ES-I3 (cell line): Measurements from ENCODE around the gene PM20D1.

ENCODE experiments used
- H3K36me3 ChIP-seq: 2 replicates; pipeline ENCODE4 v1.6.1; 2013; ENCODE audit warnings: mild to moderate bottlenecking, low read length, control low read depth, moderate library complexity; ENCODE audit not compliant: insufficient read depth
- H3K4me1 ChIP-seq: 2 replicates; pipeline ENCODE4 v1.6.1; 2013; ENCODE audit warnings: mild to moderate bottlenecking, control low read depth, low read length; ENCODE audit not compliant: insufficient read depth
- H3K9ac ChIP-seq: 2 replicates; pipeline ENCODE4 v1.6.1; 2013; ENCODE audit warnings: low read depth, mild to moderate bottlenecking, low read length, moderate library complexity
- H3K9me3 ChIP-seq: 2 replicates; pipeline ENCODE4 v1.6.1; 2013; ENCODE audit warnings: mild to moderate bottlenecking, low read length, moderate library complexity; ENCODE audit not compliant: control insufficient read depth, insufficient read depth

Gene PM20D1

GRCh38 chr1:205805082-205805711, 44.7 kb downstream of the PM20D1 start:
- no peaks in the 10 kb centered on the region for H3K4me1 ChIP-seq
- no peaks in the 10 kb centered on the region for H3K9me3 ChIP-seq
- no peaks in the 10 kb centered on the region for H3K36me3 ChIP-seq
- no peak overlapping the region for H3K9ac ChIP-seq

- no peak overlapping the region for H3K9ac ChIP-seq
- H3K36me3 ChIP-seq = no peaks in the 10 kb centered on the region
- no peaks in the 10 kb centered on the region for H3K4me1 ChIP-seq
- H3K9me3 ChIP-seq = no peaks in the 10 kb centered on the region
These were observed 45.3 kb downstream of the PM20D1 start for GRCh38 chr1:205804605-205805004.

GRCh38 chr1:205803986-205804385, 45.9 kb downstream of the PM20D1 start:
- Histone ChIP-seq H3K4me1 (no peaks in the 10 kb centered on the region), H3K9ac (no peak overlapping the region), H3K9me3 (no peaks in the 10 kb centered on the region), H3K36me3 (no peaks in the 10 kb centered on the region)

GRCh38 chr1:205802060-205802459, 47.9 kb downstream of the PM20D1 start:
- Histone ChIP-seq H3K4me1 (no peaks in the 10 kb centered on the region), H3K9me3 (no peaks in the 10 kb centered on the region), H3K36me3 (peaks cover 9% of the 10 kb centered on the region; the same call in 1 of the 2 replicates), H3K9ac (no peak overlapping the region)

- H3K4me1 ChIP-seq = no peaks in the 10 kb centered on the region
- H3K9me3 ChIP-seq = no peaks in the 10 kb centered on the region
- no peak overlapping the region for H3K9ac ChIP-seq
- H3K36me3 ChIP-seq = peaks cover 13% of the 10 kb centered on the region; the same call in 1 of the 2 replicates
These were observed 48.8 kb downstream of the PM20D1 start for GRCh38 chr1:205800981-205801703.

- Histone ChIP-seq H3K36me3 (peaks cover 13% of the 10 kb centered on the region; the same call in 1 of the 2 replicates), H3K9me3 (no peaks in the 10 kb centered on the region), H3K9ac (no peak overlapping the region), H3K4me1 (no peaks in the 10 kb centered on the region)
These were observed 49.5 kb downstream of the PM20D1 start for GRCh38 chr1:205800427-205800826.

- H3K36me3 ChIP-seq = peaks cover 13% of the 10 kb centered on the region; the same call in 1 of the 2 replicates
- no peaks in the 10 kb centered on the region for H3K4me1 ChIP-seq
- H3K9me3 ChIP-seq = no peaks in the 10 kb centered on the region
- no peak overlapping the region for H3K9ac ChIP-seq
These were observed 51.4 kb downstream of the PM20D1 start for GRCh38 chr1:205798577-205798976.

- Histone ChIP-seq H3K9me3 (no peaks in the 10 kb centered on the region), H3K9ac (no peak overlapping the region), H3K36me3 (peaks cover 13% of the 10 kb centered on the region; the same call in 1 of the 2 replicates), H3K4me1 (0 out of 2 replicates have a peak, but pooled peaks cover 3% of the 10 kb centered on the region)
These were observed 52.8 kb downstream of the PM20D1 start for GRCh38 chr1:205797168-205797567.

- Histone ChIP-seq H3K9ac (no peak overlapping the region), H3K4me1 (0 out of 2 replicates have a peak, but pooled peaks cover 3% of the 10 kb centered on the region), H3K9me3 (no peaks in the 10 kb centered on the region), H3K36me3 (peaks cover 18% of the 10 kb centered on the region)
These were observed 55.8 kb downstream of the PM20D1 start for GRCh38 chr1:205794011-205794730.

GRCh38 chr1:205792961-205793673, 56.8 kb downstream of the PM20D1 start:
- peaks cover 15% of the 10 kb centered on the region for H3K36me3 ChIP-seq
- H3K9ac ChIP-seq = no peak overlapping the region
- H3K9me3 ChIP-seq = no peaks in the 10 kb centered on the region
- 0 out of 2 replicates have a peak, but pooled peaks cover 3% of the 10 kb centered on the region for H3K4me1 ChIP-seq

GRCh38 chr1:205792481-205792881, 57.5 kb downstream of the PM20D1 start:
- no peak overlapping the region for H3K9ac ChIP-seq
- peaks cover 13% of the 10 kb centered on the region for H3K36me3 ChIP-seq
- 0 out of 2 replicates have a peak, but pooled peaks cover 3% of the 10 kb centered on the region for H3K4me1 ChIP-seq
- H3K9me3 ChIP-seq = no peaks in the 10 kb centered on the region

- peaks cover 6% of the 10 kb centered on the region for H3K36me3 ChIP-seq
- H3K4me1 ChIP-seq = 0 out of 2 replicates have a peak, but pooled peaks cover 3% of the 10 kb centered on the region
- H3K9me3 ChIP-seq = no peaks in the 10 kb centered on the region
- H3K9ac ChIP-seq = no peak overlapping the region
These were observed 58.3 kb downstream of the PM20D1 start for GRCh38 chr1:205791568-205792180.

- peaks cover 5% of the 10 kb centered on the region; the same call in 1 of the 2 replicates for H3K36me3 ChIP-seq
- no peak overlapping the region for H3K9ac ChIP-seq
- H3K4me1 ChIP-seq = no peaks in the 10 kb centered on the region
- no peaks in the 10 kb centered on the region for H3K9me3 ChIP-seq
These were observed 62.5 kb downstream of the PM20D1 start for GRCh38 chr1:205787287-205787916.
